Mucosa of gallbladder (tissue), 1 donor: ENCODE results near the gene TMEM272. TPM values are rescaled to one million over a fixed set of nuclear protein-coding genes. Genes with fewer than 3 reads are reported as not detected.

Source experiments
- total RNA-seq: library from RNA; stranded (reverse); gene quantifications from one replicate; pipeline ENCODE4 v1.2.1, GENCODE V29; 2021
- donor health status: DM: no; HTN: no; CAD: no.

TMEM272 gene
- total RNA-seq, 1 donor from 2014 or later = 1.0 TPM

Other genes with a start within 250 kb of the TMEM272 start
- gene DHRS12, start 41.0 kb downstream of the TMEM272 start, total RNA-seq = 12.3 TPM
- not detected for gene CCDC70, start 16.8 kb upstream of the TMEM272 start, total RNA-seq
- gene ATP7B, start 166.3 kb upstream of the TMEM272 start, total RNA-seq = 54.9 TPM
- gene ALG11, start 167.2 kb upstream of the TMEM272 start, total RNA-seq = 37.3 TPM
- gene UTP14C, start 179.5 kb upstream of the TMEM272 start, total RNA-seq = 20.1 TPM